WTC11 (cell line): ENCODE measurements around the gene TDRD3. TPM values are rescaled to one million over a fixed set of nuclear protein-coding genes. Genes with fewer than 3 reads are reported as not detected.

Source experiments
- ATF6 ChIP-seq: sonication (generic); formaldehyde crosslinking; IDR thresholded peaks from 2 replicates; pipeline ENCODE4 v1.8.1; 2023; ENCODE audit warnings: mild to moderate bottlenecking, missing genetic modification reagents
- E2F5 ChIP-seq: sonication (generic); formaldehyde crosslinking; IDR thresholded peaks from 2 replicates; pipeline ENCODE4 v1.8.1; 2022; ENCODE audit warnings: mild to moderate bottlenecking, moderate library complexity, missing genetic modification reagents
- FOXK1 ChIP-seq: sonication (generic); formaldehyde crosslinking; IDR thresholded peaks from 2 replicates; pipeline ENCODE4 v1.8.0; 2022; ENCODE audit warnings: mild to moderate bottlenecking, moderate library complexity, missing genetic modification reagents
- JAZF1 ChIP-seq: fragments of 250-450 bp; sonication (Bioruptor Pico); IDR thresholded peaks from 2 replicates; pipeline ENCODE4 v1.9.0; 2021; ENCODE audit warnings: moderate library complexity, mild to moderate bottlenecking, inconsistent platforms
- MAX ChIP-seq: sonication (generic); formaldehyde crosslinking; IDR thresholded peaks from 2 replicates; pipeline ENCODE4 v1.8.0; 2022; ENCODE audit warnings: mild to moderate bottlenecking, missing genetic modification reagents
- MLX ChIP-seq: sonication (generic); formaldehyde crosslinking; IDR thresholded peaks from 2 replicates; pipeline ENCODE4 v1.8.1; 2023; ENCODE audit warnings: mild to moderate bottlenecking, missing genetic modification reagents, moderate library complexity
- NFE2L1 ChIP-seq: sonication (generic); formaldehyde crosslinking; IDR thresholded peaks from 2 replicates; pipeline ENCODE4 v1.8.1; 2023; ENCODE audit warnings: missing genetic modification reagents
- PRRX2 ChIP-seq: fragments of 250-450 bp; sonication (Bioruptor Pico); IDR thresholded peaks from 2 replicates; pipeline ENCODE4 v1.8.0; 2021; ENCODE audit warnings: mild to moderate bottlenecking
- SMAD4 ChIP-seq: sonication (generic); formaldehyde crosslinking; IDR thresholded peaks from 2 replicates; pipeline ENCODE4 v1.8.0; 2022; ENCODE audit warnings: mild to moderate bottlenecking, missing genetic modification reagents
- TEAD1 ChIP-seq: sonication (generic); formaldehyde crosslinking; IDR thresholded peaks from 2 replicates; pipeline ENCODE4 v1.8.0; 2022; ENCODE audit warnings: mild to moderate bottlenecking, missing genetic modification reagents
- TEAD4 ChIP-seq: sonication (generic); formaldehyde crosslinking; IDR thresholded peaks from 2 replicates; pipeline ENCODE4 v1.8.0; 2022; ENCODE audit warnings: mild to moderate bottlenecking, missing genetic modification reagents
- ZBTB43 ChIP-seq: sonication (generic); formaldehyde crosslinking; IDR thresholded peaks from 2 replicates; pipeline ENCODE4 v1.8.1; 2023; ENCODE audit warnings: mild to moderate bottlenecking, missing genetic modification reagents
- ZNF138 ChIP-seq: sonication (generic); formaldehyde crosslinking; conservative IDR thresholded peaks from 2 replicates; pipeline ENCODE4 v1.8.1; 2022; ENCODE audit warnings: mild to moderate bottlenecking, moderate library complexity, missing genetic modification reagents
- ZNF219 ChIP-seq: sonication (generic); formaldehyde crosslinking; IDR thresholded peaks from 2 replicates; pipeline ENCODE4 v1.8.0; 2023; ENCODE audit warnings: missing genetic modification reagents, mild to moderate bottlenecking, borderline replicate concordance
- ZNF416 ChIP-seq: fragments of 250-450 bp; sonication (Bioruptor Pico); IDR thresholded peaks from 2 replicates; pipeline ENCODE4 v1.9.0; 2021; ENCODE audit warnings: mild to moderate bottlenecking, inconsistent platforms
- ZNF423 ChIP-seq: fragments of 250-450 bp; sonication (Bioruptor Pico); IDR thresholded peaks from 2 replicates; pipeline ENCODE4 v2.1.2; 2022; ENCODE audit warnings: mild to moderate bottlenecking, moderate library complexity
- ZNF425 ChIP-seq: fragments of 250-450 bp; sonication (Bioruptor Pico); conservative IDR thresholded peaks from 2 replicates; pipeline ENCODE4 v1.9.0; 2021; ENCODE audit warnings: mild to moderate bottlenecking
- ZNF512 ChIP-seq: sonication (generic); formaldehyde crosslinking; IDR thresholded peaks from 2 replicates; pipeline ENCODE4 v1.8.1; 2022; ENCODE audit warnings: missing genetic modification reagents, borderline replicate concordance
- total RNA-seq: library from RNA; stranded (reverse); gene quantifications from 3 replicates; pipeline ENCODE4 v1.2.3, GENCODE V29; 2021

TDRD3 gene
- total RNA-seq, 1 experiment from 2014 or later = 19.5 TPM

GRCh38 chr13:60572003-60572798 lies 175.2 kb downstream of the TDRD3 start (continued):
- 0 out of 2 replicates have a peak, but pooled peaks have one; percentile 27 for TF ChIP-seq FOXK1 (CRISPR knock-in tag)
- TF ChIP-seq SMAD4 (CRISPR knock-in tag) = no peak
- TF ChIP-seq MLX (CRISPR knock-in tag) = no peak
- no peak for TF ChIP-seq ZNF425 (CRISPR knock-in tag)
- TF ChIP-seq ZBTB43 (CRISPR knock-in tag) = no peak
- 0 out of 2 replicates have a peak, but pooled peaks have one; percentile 34 for TF ChIP-seq MAX (CRISPR knock-in tag)
- no peak for TF ChIP-seq ZNF416 (CRISPR knock-in tag)
- TF ChIP-seq ZNF138 (CRISPR knock-in tag) = no peak
- no peak for TF ChIP-seq E2F5 (CRISPR knock-in tag)
- TF ChIP-seq JAZF1 = no peak
- TF ChIP-seq TEAD4 (CRISPR knock-in tag) = no peak
- TF ChIP-seq ATF6 (CRISPR knock-in tag) = no peak
- no peak for TF ChIP-seq PRRX2 (CRISPR knock-in tag)
- TF ChIP-seq ZNF219 (CRISPR knock-in tag) = no peak
- TF ChIP-seq NFE2L1 (CRISPR knock-in tag) = peak; percentile 96
- TF ChIP-seq ZNF423 = peak; percentile 66
- peak; percentile 72 for TF ChIP-seq TEAD1 (CRISPR knock-in tag)
- no peak for TF ChIP-seq ZNF512 (CRISPR knock-in tag)
